Measurements from ENCODE around the gene TPM4. TPM values are rescaled to one million over a fixed set of nuclear protein-coding genes. Genes with fewer than 3 reads are reported as not detected.
"Not testable (repeated sequence)": the region's sequence is repeated elsewhere in the genome, so short reads cannot be mapped to it uniquely, and the experiment has no call there.

The TPM4 gene
- total RNA-seq, 1 donor from 2014 or later: 535 TPM

GRCh38 chr19:16078759-16079707, 2.7 kb downstream of the TPM4 start:
- Histone ChIP-seq H3K27ac (peak overlapping the region; percentile 99), H3F3A (ENCODE audit: low read depth) (peaks cover 36% of the 10 kb centered on the region), H3K36me3 (no peaks in the 10 kb centered on the region), H3K9me3 (ENCODE audit: low read depth) (no peaks in the 10 kb centered on the region), H3K79me2 (ENCODE audit: low read depth) (peaks cover 86% of the 10 kb centered on the region), H3K4me1 (peaks cover 30% of the 10 kb centered on the region), H4K20me1 (ENCODE audit: low read depth) (peaks cover 63% of the 10 kb centered on the region), H2AFZ (replicated peaks) (no peak overlapping the region), H3K4me2 (peak overlapping the region; percentile 100), H3K27me3 (no peaks in the 10 kb centered on the region), H3K4me3 (peak overlapping the region; percentile 98), H3K9ac (peak overlapping the region; percentile 99)
- DNase-seq (ENCODE audit: low spot score): peak; percentile 36
- peaks cover 24% of the 10 kb centered on the region for H3K27me3 Mint-ChIP-seq (ENCODE audit: insufficient read depth, low read depth)
- H3K36me3 Mint-ChIP-seq: peaks cover 16% of the 10 kb centered on the region
- H3K4me1 Mint-ChIP-seq: peaks cover 25% of the 10 kb centered on the region
- peak overlapping the region; percentile 100 for H3K27ac Mint-ChIP-seq
- no peaks in the 10 kb centered on the region for H3K9me3 Mint-ChIP-seq
- TF ChIP-seq EZH2phosphoT487 (IDR thresholded peaks at IDR 0.05) (no peak), EZH2 (IDR thresholded peaks at IDR 0.05) (no peak)
- TF ChIP-seq, protein P1, sequence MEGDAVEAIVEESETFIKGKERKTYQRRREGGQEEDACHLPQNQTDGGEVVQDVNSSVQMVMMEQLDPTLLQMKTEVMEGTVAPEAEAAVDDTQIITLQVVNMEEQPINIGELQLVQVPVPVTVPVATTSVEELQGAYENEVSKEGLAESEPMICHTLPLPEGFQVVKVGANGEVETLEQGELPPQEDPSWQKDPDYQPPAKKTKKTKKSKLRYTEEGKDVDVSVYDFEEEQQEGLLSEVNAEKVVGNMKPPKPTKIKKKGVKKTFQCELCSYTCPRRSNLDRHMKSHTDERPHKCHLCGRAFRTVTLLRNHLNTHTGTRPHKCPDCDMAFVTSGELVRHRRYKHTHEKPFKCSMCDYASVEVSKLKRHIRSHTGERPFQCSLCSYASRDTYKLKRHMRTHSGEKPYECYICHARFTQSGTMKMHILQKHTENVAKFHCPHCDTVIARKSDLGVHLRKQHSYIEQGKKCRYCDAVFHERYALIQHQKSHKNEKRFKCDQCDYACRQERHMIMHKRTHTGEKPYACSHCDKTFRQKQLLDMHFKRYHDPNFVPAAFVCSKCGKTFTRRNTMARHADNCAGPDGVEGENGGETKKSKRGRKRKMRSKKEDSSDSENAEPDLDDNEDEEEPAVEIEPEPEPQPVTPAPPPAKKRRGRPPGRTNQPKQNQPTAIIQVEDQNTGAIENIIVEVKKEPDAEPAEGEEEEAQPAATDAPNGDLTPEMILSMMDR (IDR thresholded peaks at IDR 0.05): no peak
- peak overlapping the region; percentile 92 for H3K4me3 Mint-ChIP-seq

- no peak overlapping the region for H3K9ac ChIP-seq
- H2AFZ ChIP-seq (replicated peaks): no peak overlapping the region
- no peaks in the 10 kb centered on the region for H3K36me3 ChIP-seq
- H3F3A ChIP-seq (ENCODE audit: low read depth): peaks cover 2% of the 10 kb centered on the region
- no peak for DNase-seq (ENCODE audit: low spot score)
- H3K27ac ChIP-seq: no peak overlapping the region
- H3K27ac Mint-ChIP-seq: no peak overlapping the region
- peaks cover 78% of the 10 kb centered on the region for H4K20me1 ChIP-seq (ENCODE audit: low read depth)
- no peaks in the 10 kb centered on the region for H3K9me3 Mint-ChIP-seq
- H3K4me3 ChIP-seq: no peak overlapping the region
- peaks cover 40% of the 10 kb centered on the region for H3K36me3 Mint-ChIP-seq
- H3K4me2 ChIP-seq: no peak overlapping the region
- peaks cover 69% of the 10 kb centered on the region for H3K79me2 ChIP-seq (ENCODE audit: low read depth)
- no peaks in the 10 kb centered on the region for H3K27me3 ChIP-seq
- peaks cover 4% of the 10 kb centered on the region for H3K4me1 Mint-ChIP-seq
- peaks cover 12% of the 10 kb centered on the region for H3K4me1 ChIP-seq
- no peaks in the 10 kb centered on the region for H3K9me3 ChIP-seq (ENCODE audit: low read depth)
- H3K4me3 Mint-ChIP-seq: no peak overlapping the region
- TF ChIP-seq EZH2 (IDR thresholded peaks at IDR 0.05): no peak
- TF ChIP-seq, protein P1 (IDR thresholded peaks at IDR 0.05): no peak
- no peak for TF ChIP-seq EZH2phosphoT487 (IDR thresholded peaks at IDR 0.05)
- peaks cover 5% of the 10 kb centered on the region for H3K27me3 Mint-ChIP-seq (ENCODE audit: insufficient read depth, low read depth)
These were observed 7.9 kb downstream of the TPM4 start for GRCh38 chr19:16084067-16084685.

DNA sequence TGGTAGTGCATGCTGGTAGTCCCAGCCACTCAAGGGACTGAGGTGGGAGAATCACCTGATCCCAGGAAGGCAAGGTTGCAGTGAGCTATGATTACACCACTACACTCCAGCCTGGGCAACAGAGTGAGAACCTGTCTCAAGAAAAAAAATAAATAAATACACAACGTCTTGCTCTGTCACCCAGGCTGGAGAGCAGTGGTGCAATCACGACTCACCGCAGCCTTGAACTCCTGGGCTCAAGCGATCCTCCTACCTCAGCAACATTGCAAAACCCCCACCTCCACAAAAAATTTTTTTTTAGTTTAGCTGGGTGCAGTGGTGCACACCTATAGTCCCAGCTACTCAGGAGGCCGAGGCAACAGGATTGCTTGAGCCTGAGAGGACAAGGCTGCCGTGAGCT, 8.8 kb downstream of the TPM4 start:
- H3K36me3 Mint-ChIP-seq: peaks cover 44% of the 10 kb centered on the region
- H2AFZ ChIP-seq (replicated peaks): no peak overlapping the region
- no peak overlapping the region for H3K4me3 Mint-ChIP-seq
- H3K27me3 ChIP-seq: no peaks in the 10 kb centered on the region
- peaks cover 5% of the 10 kb centered on the region for H3K4me1 ChIP-seq
- no peak overlapping the region for H3K9ac ChIP-seq
- H3K27ac ChIP-seq: no peak overlapping the region
- TF ChIP-seq EZH2 (IDR thresholded peaks at IDR 0.05) (no peak), EZH2phosphoT487 (IDR thresholded peaks at IDR 0.05) (no peak)
- TF ChIP-seq, protein P1 (IDR thresholded peaks at IDR 0.05): no peak
- H3K4me3 ChIP-seq: no peak overlapping the region
- no peak for DNase-seq (ENCODE audit: low spot score)
- H3K27ac Mint-ChIP-seq: no peak overlapping the region
- H3K79me2 ChIP-seq (ENCODE audit: low read depth): peaks cover 59% of the 10 kb centered on the region
- no peaks in the 10 kb centered on the region for H3F3A ChIP-seq (ENCODE audit: low read depth)
- no peaks in the 10 kb centered on the region for H3K4me1 Mint-ChIP-seq
- no peaks in the 10 kb centered on the region for H3K9me3 ChIP-seq (ENCODE audit: low read depth)
- H3K9me3 Mint-ChIP-seq: no peaks in the 10 kb centered on the region
- H4K20me1 ChIP-seq (ENCODE audit: low read depth): peaks cover 73% of the 10 kb centered on the region
- H3K4me2 ChIP-seq: no peak overlapping the region
- H3K36me3 ChIP-seq: no peaks in the 10 kb centered on the region
- peaks cover 6% of the 10 kb centered on the region for H3K27me3 Mint-ChIP-seq (ENCODE audit: insufficient read depth, low read depth)

GRCh38 chr19:16087404-16087803, 11.1 kb downstream of the TPM4 start:
- H3K4me3 Mint-ChIP-seq; H3K36me3 ChIP-seq; H3K9me3 Mint-ChIP-seq; H3K27me3 Mint-ChIP-seq (ENCODE audit: insufficient read depth, low read depth); DNase-seq (ENCODE audit: low spot score); H3K4me2 ChIP-seq; H3K9me3 ChIP-seq (ENCODE audit: low read depth); H3K27ac Mint-ChIP-seq; H3K27me3 ChIP-seq; H3K4me1 ChIP-seq; H3K4me3 ChIP-seq; H3K9ac ChIP-seq; H3K4me1 Mint-ChIP-seq; H3K27ac ChIP-seq; H2AFZ ChIP-seq (replicated peaks); H3F3A ChIP-seq (ENCODE audit: low read depth): not testable (repeated sequence)
- H3K79me2 ChIP-seq (ENCODE audit: low read depth): peaks cover 36% of the 10 kb centered on the region
- peaks cover 50% of the 10 kb centered on the region for H4K20me1 ChIP-seq (ENCODE audit: low read depth)
- peaks cover 43% of the 10 kb centered on the region for H3K36me3 Mint-ChIP-seq
